GM21576 (cell line): ENCODE results near the gene HECTD4.

Experiments used
- ATAC-seq: cut with Tn5 transposase; IDR thresholded peaks from one replicate; pipeline ENCODE4 v1.9.1; 2021; ENCODE audit warnings: mild to moderate bottlenecking, moderate library complexity; ENCODE audit not compliant: unreplicated experiment

HECTD4 gene

DNA sequence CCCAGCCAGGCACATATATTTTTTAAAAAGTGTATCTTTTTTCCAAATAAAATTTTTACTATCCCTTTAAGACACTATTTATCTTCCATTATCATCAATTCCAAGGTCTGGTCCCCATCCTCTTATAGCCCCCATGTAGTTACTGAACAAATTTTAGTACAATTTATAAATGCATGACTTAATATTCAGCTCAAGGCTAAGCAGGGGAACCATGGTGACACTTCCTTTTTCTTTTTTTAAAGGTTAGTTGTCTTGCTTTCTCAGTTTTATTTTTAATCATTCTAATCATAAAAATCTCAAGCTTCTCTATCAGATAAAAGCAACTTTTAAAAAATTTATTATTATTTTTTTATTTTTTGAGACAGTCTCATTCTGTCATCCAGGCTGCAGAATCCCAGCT lies 164.6 kb downstream of the HECTD4 start:
- ATAC-seq: no peak

- ATAC-seq: no peak
Measured at GRCh38 chr12:112216223-112216622, 166.0 kb downstream of the HECTD4 start.

DNA sequence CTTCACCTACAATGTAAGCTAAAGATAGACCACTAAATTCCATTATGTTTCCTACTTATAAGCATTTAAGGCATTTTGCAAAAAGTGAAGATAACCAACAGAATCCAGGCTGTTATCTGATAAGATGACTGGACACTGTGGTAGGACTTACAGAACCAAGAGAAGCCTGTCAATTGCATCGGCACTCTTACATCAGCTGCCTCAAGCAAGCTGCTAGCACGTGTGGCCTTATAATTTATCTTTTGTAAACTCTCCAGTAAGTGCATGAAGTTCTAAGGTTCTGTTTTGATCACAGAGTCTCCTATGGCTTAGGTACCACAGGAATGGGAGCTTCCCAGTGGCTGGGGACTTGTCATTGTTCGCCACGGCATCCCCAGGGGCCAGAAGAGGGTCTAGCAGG lies 168.2 kb downstream of the HECTD4 start:
- no peak for ATAC-seq

DNA sequence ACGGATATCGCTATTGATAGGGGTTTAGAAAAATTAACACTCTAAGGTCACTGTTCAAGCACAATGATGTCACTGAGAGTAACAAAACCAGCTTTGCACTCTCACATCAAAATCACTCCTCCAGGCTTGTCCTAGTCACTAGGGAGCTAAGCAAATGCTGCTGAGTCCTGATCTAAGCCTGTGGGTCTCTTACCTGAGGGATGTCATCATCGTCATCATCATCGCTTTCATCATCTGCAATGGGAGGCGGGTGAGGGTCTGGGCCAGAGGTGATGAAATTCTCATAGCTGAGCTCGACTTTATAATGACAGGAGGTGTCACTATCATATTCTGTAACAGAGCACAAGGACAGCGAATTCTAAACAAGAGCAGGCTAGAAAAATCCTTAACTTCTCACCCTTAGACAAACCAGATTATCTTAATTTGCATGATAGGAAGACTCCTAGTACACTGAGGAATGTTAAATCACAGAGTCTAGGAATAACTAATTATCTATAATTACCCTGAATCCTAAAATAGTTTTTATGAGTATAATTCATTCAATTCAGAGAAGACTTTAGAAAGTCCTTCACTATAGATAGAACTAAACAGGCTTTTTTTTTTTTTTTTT lies 173.8 kb downstream of the HECTD4 start:
- ATAC-seq: no peak

DNA sequence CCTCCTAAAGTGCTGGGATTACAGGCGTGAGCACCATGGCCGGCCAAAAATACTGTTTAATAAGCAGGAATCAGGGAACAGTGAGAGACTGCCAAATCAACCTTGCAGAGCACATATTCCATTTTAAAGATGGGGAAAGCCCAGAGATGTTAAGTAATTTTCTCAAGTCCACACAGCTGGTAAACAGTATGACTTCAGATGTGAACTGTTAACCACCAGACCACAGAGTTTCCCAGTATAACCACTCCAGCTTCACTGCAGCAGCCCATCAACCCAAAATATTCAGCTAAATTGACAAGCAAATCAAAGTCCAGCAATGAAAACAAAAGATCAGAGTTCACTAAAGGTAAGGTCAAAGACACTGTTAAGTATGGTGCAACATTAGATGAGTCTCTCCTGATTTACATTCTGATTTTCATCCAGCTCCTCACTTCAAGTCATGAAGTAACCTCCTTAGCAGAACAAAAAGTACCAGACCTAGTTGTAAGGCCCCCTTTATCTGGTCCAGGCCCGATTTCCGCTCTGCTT lies 174.8 kb downstream of the HECTD4 start:
- ATAC-seq: no peak

DNA sequence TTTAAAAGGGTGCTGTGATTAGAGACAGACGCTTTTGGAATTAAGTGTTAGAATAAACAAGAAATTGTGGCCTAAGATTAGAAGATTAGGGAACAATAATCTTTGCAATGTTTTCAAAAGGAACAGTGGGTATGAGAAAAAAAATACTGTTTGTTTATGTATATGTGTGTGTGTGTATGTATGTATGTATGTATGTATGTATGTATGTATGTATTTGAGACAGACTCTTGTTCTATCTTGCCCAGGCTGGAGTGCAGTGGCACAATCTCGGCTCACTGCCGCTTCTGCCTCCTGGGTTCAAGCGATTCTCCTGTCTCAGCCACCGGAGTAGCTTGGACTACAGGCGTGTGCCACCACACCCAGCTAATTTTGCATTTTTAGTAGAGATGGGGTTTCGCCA lies 175.3 kb downstream of the HECTD4 start:
- ATAC-seq: no peak

DNA sequence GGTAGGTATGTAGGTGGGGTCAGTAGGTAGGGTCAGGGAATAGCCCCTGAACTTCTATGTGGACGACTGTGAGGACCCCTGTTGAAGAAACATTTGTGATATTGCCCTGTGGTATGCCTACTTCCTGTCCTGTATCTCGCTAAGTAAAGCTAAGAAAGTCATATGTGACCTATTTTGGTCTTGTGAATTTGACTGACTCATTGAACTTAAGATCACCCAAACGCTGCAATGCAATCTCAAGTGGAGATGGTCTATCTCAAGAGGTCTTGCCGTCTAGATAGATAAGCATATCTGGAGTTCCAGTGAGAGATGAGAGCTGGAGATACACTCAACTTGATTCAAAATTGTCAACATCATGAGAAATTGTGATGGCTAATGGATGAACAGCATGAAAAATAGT lies 183.1 kb downstream of the HECTD4 start:
- no peak for ATAC-seq

- no peak for ATAC-seq
Measured at GRCh38 chr12:112198120-112198733, 184.0 kb downstream of the HECTD4 start.

GRCh38 chr12:112196196-112196875 lies 185.9 kb downstream of the HECTD4 start:
- no peak for ATAC-seq

GRCh38 chr12:112194601-112195247 lies 187.5 kb downstream of the HECTD4 start:
- no peak for ATAC-seq

DNA sequence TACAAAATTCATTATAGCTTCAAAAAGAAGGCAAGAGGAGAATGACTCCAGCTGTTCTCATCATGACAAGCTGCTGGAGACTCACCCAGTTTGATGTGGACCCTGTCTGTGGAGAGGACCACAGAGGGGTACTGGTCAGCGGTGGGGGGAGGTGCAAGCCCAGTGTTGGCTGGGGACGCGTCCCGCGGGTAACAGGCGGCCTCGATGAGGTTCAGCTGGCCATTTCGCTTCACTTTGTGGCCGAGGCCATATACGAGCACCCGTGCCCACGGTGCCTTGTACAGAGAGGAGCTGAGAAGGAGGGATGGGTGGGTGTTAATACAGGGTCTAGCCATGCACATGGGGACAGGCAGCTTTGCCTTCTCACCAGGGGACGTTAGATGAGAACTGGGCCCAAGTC lies 189.8 kb downstream of the HECTD4 start:
- no peak for ATAC-seq

DNA sequence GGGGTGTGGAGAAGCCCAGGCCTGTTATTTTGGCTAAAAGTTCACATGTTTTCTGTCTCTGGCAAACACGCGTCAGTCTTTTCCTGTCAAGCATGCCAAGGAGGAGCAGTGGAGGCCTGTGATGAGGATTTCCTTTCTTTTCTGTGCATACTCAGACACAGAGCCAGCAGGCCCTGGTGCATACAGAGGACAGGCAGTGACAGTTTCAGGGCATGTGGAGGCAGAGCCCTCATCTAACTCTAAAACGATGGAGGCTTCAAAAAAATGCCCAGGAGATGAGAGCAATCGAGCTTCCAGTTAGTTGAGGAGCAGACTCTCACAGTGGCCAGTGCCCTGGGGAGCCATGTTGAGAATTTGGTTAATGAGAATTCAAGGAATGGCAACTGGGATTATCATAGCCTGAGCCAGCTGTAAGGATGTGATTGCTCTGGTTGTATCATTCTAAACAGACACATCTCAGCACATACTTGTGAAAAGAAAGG lies 190.3 kb downstream of the HECTD4 start:
- no peak for ATAC-seq

DNA sequence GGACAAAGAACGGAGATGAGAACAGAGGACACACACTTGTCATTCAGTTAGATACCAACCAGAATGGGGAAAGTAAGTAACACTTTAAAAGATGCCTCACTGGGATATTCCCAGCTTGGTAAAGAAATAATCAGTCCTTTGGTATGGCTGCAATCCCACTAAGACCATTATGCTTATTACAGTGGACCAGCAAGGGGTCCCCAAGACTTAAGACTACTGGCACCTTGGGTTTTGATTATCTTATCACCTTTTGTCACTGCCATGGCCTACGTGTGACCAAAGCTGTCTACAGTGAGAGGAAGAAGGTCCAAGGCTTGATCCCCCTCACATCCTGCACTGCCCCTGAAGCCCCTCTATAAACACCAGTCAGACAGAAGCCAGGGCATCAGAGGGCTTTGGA lies 191.0 kb downstream of the HECTD4 start:
- no peak for ATAC-seq

GRCh38 chr12:112190231-112191025 lies 191.8 kb downstream of the HECTD4 start:
- ATAC-seq: no peak

DNA sequence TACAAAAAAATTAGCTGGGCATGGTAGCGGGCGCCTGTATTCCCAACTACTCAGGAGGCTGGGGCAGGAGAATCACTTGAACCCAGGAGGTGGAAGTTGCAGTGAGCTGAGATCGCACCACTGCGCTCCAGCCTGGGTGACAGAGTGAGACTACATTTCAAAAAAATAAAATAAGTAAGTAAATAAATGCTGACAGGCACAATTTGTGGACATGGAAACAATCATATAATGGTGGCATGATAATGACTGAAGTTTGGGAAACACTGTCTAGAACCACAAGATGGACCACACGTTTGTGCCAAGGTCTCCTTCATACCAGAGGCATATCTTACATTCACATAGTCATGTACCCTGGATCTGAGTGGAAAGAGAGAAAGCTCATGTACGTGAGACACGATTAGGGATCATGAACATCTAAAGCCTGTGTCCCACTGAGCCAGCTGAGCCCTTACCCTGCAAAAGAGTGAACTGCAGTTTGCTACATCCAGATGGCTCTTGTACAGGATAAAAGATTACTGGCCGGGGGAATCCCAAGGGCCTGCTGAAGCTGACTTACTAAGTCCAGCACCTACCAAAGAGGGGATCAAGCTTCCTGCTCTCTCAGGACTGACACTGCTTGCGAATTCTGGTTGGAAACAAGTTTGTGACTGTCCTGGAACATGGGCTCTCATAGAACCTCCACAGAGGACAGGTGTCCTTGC lies 194.0 kb downstream of the HECTD4 start:
- ATAC-seq: no peak

GRCh38 chr12:112185093-112185923 lies 196.9 kb downstream of the HECTD4 start:
- ATAC-seq: no peak

DNA sequence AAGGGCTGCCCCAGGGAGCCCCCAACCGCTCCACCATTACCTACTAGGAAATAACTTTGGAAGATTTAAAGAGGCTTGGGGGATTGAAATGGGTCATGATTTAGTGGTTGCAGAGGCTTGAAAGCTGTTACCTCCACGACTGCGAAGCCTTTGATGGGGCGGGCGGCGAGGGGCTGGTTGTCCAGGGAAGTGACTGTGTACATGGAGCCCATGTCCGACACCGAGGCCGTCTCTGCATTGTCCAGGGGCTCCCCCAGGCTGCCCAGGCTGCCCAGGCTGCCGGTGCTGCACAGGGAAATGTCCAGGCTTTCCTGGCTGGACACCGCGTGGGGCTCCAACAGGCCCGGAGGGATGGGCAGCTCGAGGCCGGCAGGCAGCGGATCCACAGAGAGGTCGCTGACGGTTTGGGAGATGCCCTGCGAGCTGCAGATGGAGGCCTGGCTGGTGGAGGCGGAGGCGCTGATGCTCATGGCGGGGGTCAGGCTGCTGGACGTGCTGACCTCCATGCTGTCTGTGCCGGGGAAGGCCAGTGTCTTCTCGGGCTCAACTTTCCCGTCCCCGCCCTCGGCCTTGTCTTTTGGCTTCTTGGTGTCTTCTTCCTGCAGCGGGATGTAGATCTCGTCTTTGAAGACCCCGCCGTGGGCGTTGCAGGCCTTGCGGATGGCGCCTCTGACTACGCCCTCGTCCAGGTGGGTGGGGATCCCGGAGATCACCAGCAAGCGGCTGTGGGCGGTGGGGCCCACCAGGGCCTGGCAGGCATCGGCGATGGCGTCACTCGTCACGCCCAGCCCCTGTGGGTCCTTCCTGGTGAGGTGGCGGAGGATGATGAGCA lies 198.0 kb downstream of the HECTD4 start:
- no peak for ATAC-seq
